Tibial nerve (tissue), 4 donors: ENCODE data around the gene CDH18.

Experiments
- EP300 ChIP-seq, 2 donors: sonication (generic); formaldehyde crosslinking; IDR thresholded peaks; one replicate each; pipeline ENCODE4 v1.6.1; 2017; ENCODE audit warnings: antibody characterized with exemption in 2 of 2, mild to moderate bottlenecking in 1 of 2
- POLR2A ChIP-seq, 2 donors: fragments of 450-650 bp; IDR thresholded peaks; one replicate each; pipeline ENCODE4 v1.6.1; 2017; ENCODE audit warnings: antibody characterized with exemption in 2 of 2, mild to moderate bottlenecking in 2 of 2, moderate library complexity in 2 of 2
- TF ChIP-seq, protein P1 (sequence below), 5 experiments: fragments of 200-600 bp in 3 of 5; fragments of 450-650 bp in 2 of 5; sonication (generic) in 3 of 5; IDR thresholded peaks; one replicate each; pipeline ENCODE4 v1.5.1; 2016 to 2019; ENCODE audit warnings: antibody characterized with exemption in 5 of 5, mild to moderate bottlenecking in 3 of 5, moderate library complexity in 2 of 5

DNA sequence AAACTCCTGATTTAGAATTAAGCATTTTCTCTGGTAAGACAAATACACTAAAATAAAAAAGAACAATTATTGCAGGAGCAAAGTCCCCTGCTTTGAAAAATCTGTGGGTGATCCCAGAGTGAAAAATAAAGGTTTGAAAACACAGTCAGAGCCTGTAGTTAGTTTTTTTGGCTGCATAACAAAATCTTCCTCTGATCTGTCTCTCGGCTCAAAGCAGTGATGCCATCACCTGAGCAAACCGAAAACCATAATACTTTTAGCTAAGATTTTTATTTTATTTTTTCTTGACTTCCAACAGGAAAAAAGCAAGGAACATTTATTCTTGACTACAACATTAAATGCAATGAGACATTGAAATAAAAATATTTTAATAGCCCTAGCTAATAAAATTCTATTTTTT, 1.2 kb downstream of the CDH18 start:
- TF ChIP-seq, protein P1, sequence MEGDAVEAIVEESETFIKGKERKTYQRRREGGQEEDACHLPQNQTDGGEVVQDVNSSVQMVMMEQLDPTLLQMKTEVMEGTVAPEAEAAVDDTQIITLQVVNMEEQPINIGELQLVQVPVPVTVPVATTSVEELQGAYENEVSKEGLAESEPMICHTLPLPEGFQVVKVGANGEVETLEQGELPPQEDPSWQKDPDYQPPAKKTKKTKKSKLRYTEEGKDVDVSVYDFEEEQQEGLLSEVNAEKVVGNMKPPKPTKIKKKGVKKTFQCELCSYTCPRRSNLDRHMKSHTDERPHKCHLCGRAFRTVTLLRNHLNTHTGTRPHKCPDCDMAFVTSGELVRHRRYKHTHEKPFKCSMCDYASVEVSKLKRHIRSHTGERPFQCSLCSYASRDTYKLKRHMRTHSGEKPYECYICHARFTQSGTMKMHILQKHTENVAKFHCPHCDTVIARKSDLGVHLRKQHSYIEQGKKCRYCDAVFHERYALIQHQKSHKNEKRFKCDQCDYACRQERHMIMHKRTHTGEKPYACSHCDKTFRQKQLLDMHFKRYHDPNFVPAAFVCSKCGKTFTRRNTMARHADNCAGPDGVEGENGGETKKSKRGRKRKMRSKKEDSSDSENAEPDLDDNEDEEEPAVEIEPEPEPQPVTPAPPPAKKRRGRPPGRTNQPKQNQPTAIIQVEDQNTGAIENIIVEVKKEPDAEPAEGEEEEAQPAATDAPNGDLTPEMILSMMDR (IDR thresholded peaks at IDR 0.05) = no peak
- no peak for TF ChIP-seq POLR2A (IDR thresholded peaks at IDR 0.05)
- TF ChIP-seq EP300 (IDR thresholded peaks at IDR 0.05) = no peak
